ENCODE results near the gene TNFSF4.

DNA sequence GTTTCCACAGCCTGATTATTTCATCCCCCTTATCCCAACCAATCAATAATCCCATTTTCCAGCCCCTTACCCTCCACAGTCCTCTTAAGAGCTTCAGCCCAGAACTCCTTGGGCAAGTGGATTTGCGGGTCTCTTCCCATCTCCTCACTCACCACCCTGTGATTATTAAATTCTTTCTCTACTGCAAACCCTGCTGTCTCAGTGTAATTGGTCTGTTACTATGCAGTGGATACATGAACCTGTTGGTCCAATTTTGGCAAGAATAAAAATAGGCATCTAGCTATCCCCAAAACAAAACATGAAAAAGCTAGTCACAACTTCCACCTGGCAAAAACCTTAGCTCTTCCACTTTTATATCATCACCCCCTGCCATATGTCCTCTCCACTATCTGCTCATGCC, 36.2 kb upstream of the TNFSF4 start:
- TF ChIP-seq ZNF317 (CRISPR knock-in tag; IDR thresholded peaks at IDR 0.05) (no peak), CHCHD3 (CRISPR knock-in tag; IDR thresholded peaks at IDR 0.05) (no peak)

Data from HepG2 (cell line).